ENCODE results near the gene HHIPL2. TPM values are rescaled to one million over a fixed set of nuclear protein-coding genes. Genes with fewer than 3 reads are reported as not detected.

Gene HHIPL2
- total and polyA plus RNA-seq, 8 donors = 0.06 to 1.3 (median 0.46) TPM; not detected in 3

- WGBS, 2 donors = 0 to 1% methylated on average over 41 of the region's 41 CpGs
These were observed 41.8 kb upstream of the HHIPL2 start, which contains the start of gene TAF1A for GRCh38 chr1:222589462-222590302. Gene TAF1A (minus strand): TSS chr1:222589933.

DNA sequence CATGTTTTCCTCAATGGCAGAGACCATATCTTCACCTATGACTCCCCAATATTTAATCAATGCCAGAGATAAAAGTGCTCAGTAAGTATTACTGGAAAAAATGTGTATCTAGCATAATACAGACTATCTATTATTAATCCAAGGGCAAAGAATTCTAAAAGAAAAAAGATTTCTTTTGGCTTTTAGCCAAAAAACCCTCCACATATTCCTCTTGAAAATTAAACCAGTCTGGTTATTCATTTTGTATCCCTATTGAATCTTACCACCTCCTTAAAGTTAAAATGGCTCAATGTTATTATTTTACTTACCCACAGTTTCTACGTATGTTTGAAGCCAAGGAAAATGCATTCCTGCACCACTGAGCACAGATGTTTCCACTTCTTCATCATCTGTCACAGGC lies 40.2 kb upstream of the HHIPL2 start:
- Histone ChIP-seq H3K27me3 (no peaks in the 10 kb centered on the region), H3K4me3 (no peak overlapping the region), H3K27ac (no peak overlapping the region), H3K9me3 (no peaks in the 10 kb centered on the region), H3K36me3 (no peaks in the 10 kb centered on the region), H3K4me1 (peaks cover 0 to 39% (median 26%) of the 10 kb centered on the region in 3 donors)
- TF ChIP-seq CTCF (IDR thresholded peaks at IDR 0.05) = no peak
- ATAC-seq = no peak
- intact Hi-C loops (cut with DNase I) = no loop called here
- no peak for DNase-seq
- FAIRE-seq = no peak
- 66 to 77% methylated on average over 1 of the region's 1 CpG for WGBS, 2 donors

More at GRCh38 chr1:222589462-222590302, 41.8 kb upstream of the HHIPL2 start, which contains the start of gene TAF1A:
- no peaks in the 10 kb centered on the region for H3K27me3 ChIP-seq
- peak within 1 kb of the TSS; percentile 56 to 86 (median 74) for H3K27ac ChIP-seq
- H3K9me3 ChIP-seq = no peaks in the 10 kb centered on the region
- ATAC-seq (peak; percentile 98 to 99 (median 99)), FAIRE-seq (peak; percentile 45), DNase-seq (peak; percentile 83 to 94 (median 86))
- H3K4me1 ChIP-seq = peaks cover 0 to 29% (median 18%) of the 10 kb centered on the region in 3 donors
- no peak for TF ChIP-seq CTCF (IDR thresholded peaks at IDR 0.05)
- intact Hi-C loops (cut with DNase I) = no loop called here
- H3K36me3 ChIP-seq = no peaks in the 10 kb centered on the region
- peak within 1 kb of the TSS; percentile 11 to 52 (median 44) for H3K4me3 ChIP-seq

- no peak for DNase-seq
- no peak for TF ChIP-seq CTCF (IDR thresholded peaks at IDR 0.05)
- no peaks in the 10 kb centered on the region for H3K9me3 ChIP-seq
- WGBS, 2 donors = 81 to 91% methylated on average over 2 of the region's 2 CpGs
- H3K4me3 ChIP-seq = no peak overlapping the region
- H3K27ac ChIP-seq = no peak overlapping the region
- H3K4me1 ChIP-seq = peaks cover 0 to 39% (median 26%) of the 10 kb centered on the region in 3 donors
- H3K36me3 ChIP-seq = no peaks in the 10 kb centered on the region
- ATAC-seq = no peak
- no peaks in the 10 kb centered on the region for H3K27me3 ChIP-seq
- FAIRE-seq = no peak
- intact Hi-C loops (cut with DNase I) = no loop called here
These were observed 38.9 kb upstream of the HHIPL2 start for GRCh38 chr1:222586842-222587241.

DNA sequence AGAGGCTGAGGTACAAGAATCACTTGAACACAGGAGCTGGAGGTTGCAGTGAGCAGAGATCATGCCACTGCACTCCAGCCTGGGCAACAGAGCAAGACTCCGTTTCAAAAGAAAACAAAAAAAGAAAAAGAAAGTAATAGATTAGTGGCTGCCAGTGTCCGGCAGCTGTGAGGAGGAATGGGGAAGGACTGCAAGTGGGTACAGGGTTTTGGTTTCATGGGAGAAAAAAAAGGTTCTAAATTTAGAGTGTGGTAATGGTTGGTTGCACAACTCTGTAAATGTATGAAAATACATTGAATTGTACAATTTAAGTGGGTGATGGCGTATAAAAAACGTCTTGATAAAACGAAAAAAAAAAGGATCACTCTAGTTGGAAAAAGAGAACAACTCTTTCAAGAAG lies 35.2 kb upstream of the HHIPL2 start:
- no peak for TF ChIP-seq CTCF (IDR thresholded peaks at IDR 0.05)
- no peak overlapping the region for H3K27ac ChIP-seq
- DNase-seq = no peak
- H3K9me3 ChIP-seq = no peaks in the 10 kb centered on the region
- H3K4me1 ChIP-seq = peaks cover 0 to 23% (median 17%) of the 10 kb centered on the region in 3 donors
- intact Hi-C loops (cut with DNase I) = no loop called here
- H3K4me3 ChIP-seq = no peak overlapping the region
- no peaks in the 10 kb centered on the region for H3K27me3 ChIP-seq
- ATAC-seq = peak in 1 of 4 donors; percentile 34
- WGBS, 2 donors = 81 to 88% methylated on average over 5 of the region's 5 CpGs
- H3K36me3 ChIP-seq = no peaks in the 10 kb centered on the region
- FAIRE-seq = no peak
